Panc1 (cell line): Measurements from ENCODE around the gene GPS1. TPM values are rescaled to one million over a fixed set of nuclear protein-coding genes. Genes with fewer than 3 reads are reported as not detected.

Experiments
- ATAC-seq: fragments of 200-7000 bp; cut with Tn5 transposase; 2 replicates; pipeline ENCODE4 v1.9.1; 2020; ENCODE audit warnings: mild to moderate bottlenecking, moderate library complexity
- BruUV-seq: library from RNA; stranded (reverse); fragments of 400-500 nt; replicated peaks from 2 replicates; lab custom pipeline; 2021; lab: Mats Ljungman, UMichigan
- CTCF ChIA-PET: fragments of 300-600 bp; sonication (Branson Sonifier 250); formaldehyde crosslinking; loops from one replicate; lab custom pipeline; 2022; ENCODE audit warnings: antibody characterized with exemption; lab: Charles Lee
- POLR2A ChIA-PET: fragments of 300-600 bp; sonication (Branson Sonifier 250); formaldehyde crosslinking; loops from one replicate; lab custom pipeline; 2022; ENCODE audit warnings: antibody characterized with exemption; lab: Charles Lee
- DNase-seq: peaks from one replicate; pipeline ENCODE4 v3.0.0-alpha.2; 2010; ENCODE audit warnings: low read depth, low spot score
- H3K27ac ChIP-seq: 2 replicates; pipeline ENCODE4 v1.5.1; 2011; ENCODE audit warnings: mild to moderate bottlenecking, low read length, inconsistent platforms
- H3K27me3 ChIP-seq: fragments of 200-500 bp; sonication (Bioruptor generic); 2 replicates; pipeline ENCODE4 v1.6.0; 2014; ENCODE audit warnings: low read length, inconsistent platforms; ENCODE audit not compliant: control insufficient read depth, insufficient read depth
- H3K36me3 ChIP-seq: fragments of 200-500 bp; sonication (Bioruptor generic); 2 replicates; pipeline ENCODE4 v1.5.1; 2014; ENCODE audit warnings: inconsistent platforms, mild to moderate bottlenecking, low read length, moderate library complexity; ENCODE audit not compliant: control insufficient read depth, insufficient read depth
- H3K4me1 ChIP-seq: 2 replicates; pipeline ENCODE4 v1.5.1; 2011; ENCODE audit warnings: inconsistent platforms, mild to moderate bottlenecking, low read length, moderate library complexity; ENCODE audit not compliant: control insufficient read depth, insufficient read depth
- H3K4me3 ChIP-seq, 2 experiments: 2 replicates each; pipeline ENCODE4 v1.5.1; 2011 to 2012; ENCODE audit warnings: low read depth in 2 of 2, low read length in 2 of 2, mild to moderate bottlenecking in 2 of 2, inconsistent platforms in 1 of 2, moderate library complexity in 1 of 2
- H3K9me3 ChIP-seq: fragments of 200-500 bp; sonication (Bioruptor generic); 2 replicates; pipeline ENCODE4 v1.5.1; 2014; ENCODE audit warnings: low read depth, mild to moderate bottlenecking, inconsistent platforms, low read length, moderate library complexity; ENCODE audit not compliant: control insufficient read depth, insufficient read depth
- CTCF ChIP-seq: fragments of 450-650 bp; IDR thresholded peaks from 2 replicates; pipeline ENCODE4 v1.5.1; 2017; ENCODE audit warnings: mild to moderate bottlenecking
- POLR2AphosphoS5 ChIP-seq: IDR thresholded peaks from 2 replicates; pipeline ENCODE4 v1.6.1; 2012; ENCODE audit warnings: mild to moderate bottlenecking, low read depth, low read length, moderate library complexity
- REST ChIP-seq, 2 experiments: IDR thresholded peaks; 2 replicates each; pipeline ENCODE4 v1.6.1; 2011 to 2012; ENCODE audit warnings: low read depth in 2 of 2, control low read depth in 1 of 2, low read length in 1 of 2, mild to moderate bottlenecking in 1 of 2, moderate library complexity in 1 of 2; ENCODE audit not compliant: insufficient read depth in 1 of 2
- SIN3A ChIP-seq: IDR thresholded peaks from 2 replicates; pipeline ENCODE4 v1.6.1; 2012; ENCODE audit warnings: low read depth, mild to moderate bottlenecking, low read length, moderate library complexity, borderline replicate concordance; ENCODE audit not compliant: insufficient read depth
- TCF7L2 ChIP-seq: IDR thresholded peaks from 2 replicates; pipeline ENCODE4 v1.6.1; 2011; ENCODE audit warnings: mild to moderate bottlenecking, low read depth, low read length, inconsistent platforms
- in situ Hi-C: cut with HindIII; loops from 2 replicates; pipeline ENCODE4 v1.10.0; 2016; ENCODE audit warnings: low sequenced_read_pairs, low pct_unique_long_range_greater_than_20kb
- intact Hi-C: fragments of 100-400 bp; cut with micrococcal nuclease; formaldehyde crosslinking; loops from one replicate; pipeline ENCODE4 v1.10.0; 2022; ENCODE audit not compliant: unreplicated experiment
- total RNA-seq: library from RNA; stranded (reverse); gene quantifications from one replicate; pipeline ENCODE4 v1.2.1, GENCODE V29; 2021; ENCODE audit not compliant: unreplicated experiment

GPS1 gene
- total RNA-seq, 1 experiment from 2014 or later, result 175 TPM

- ChIA-PET POLR2A (interaction anchor here (0.5 to 0.7 kb wide), 2 partner anchors 86 to 297 kb away, joined by 3 read pairs; no protein-coding TSS in a partner anchor), CTCF (no interaction called here)
- ATAC-seq (no peak), DNase-seq (no peak)
- Histone ChIP-seq H3K36me3 (no peaks in the 10 kb centered on the region), H3K27ac (no peak overlapping the region), H3K4me3 (no peak overlapping the region), H3K27me3 (no peaks in the 10 kb centered on the region), H3K4me1 (peaks cover 9% of the 10 kb centered on the region), H3K9me3 (no peaks in the 10 kb centered on the region)
- intact Hi-C loops, result no loop called here
- no TSS peak for BruUV-seq
- TF ChIP-seq REST (IDR thresholded peaks at IDR 0.05; ENCODE audit: insufficient read depth in 1 of 2, low read depth in 2 of 2, low read length in 1 of 2) (no peak), SIN3A (no peak), POLR2AphosphoS5 (no peak), TCF7L2 (no peak), CTCF (no peak)
- in situ Hi-C loops, result no loop called here
These were observed 39.4 kb upstream of the GPS1 start for GRCh38 chr17:82012261-82012639.

- no peak overlapping the region for H3K27ac ChIP-seq
- POLR2A ChIA-PET, result interaction anchor here (0.5 to 0.7 kb wide), 3 partner anchors 87 to 297 kb away, joined by 3 read pairs; no protein-coding TSS in a partner anchor
These were observed 38.9 kb upstream of the GPS1 start for GRCh38 chr17:82012640-82013295.

More at GRCh38 chr17:82012640-82013295, 38.9 kb upstream of the GPS1 start:
- no TSS peak for BruUV-seq
- CTCF ChIA-PET, result no interaction called here
- Histone ChIP-seq H3K9me3 (no peaks in the 10 kb centered on the region), H3K4me3 (no peak overlapping the region), H3K27me3 (no peaks in the 10 kb centered on the region), H3K36me3 (no peaks in the 10 kb centered on the region), H3K4me1 (peaks cover 10% of the 10 kb centered on the region)
- TF ChIP-seq CTCF, result no peak
- no peak for DNase-seq
- intact Hi-C loops (no loop called here), in situ Hi-C loops (no loop called here)
- ATAC-seq, result peak; percentile 6; the same call in 1 of the 2 replicates
